Hepatocyte (in vitro differentiated cells): ENCODE measurements around the gene XPNPEP2.

Source experiments
- EZH2 ChIP-seq: fragments of 200-600 bp; sonication (generic); IDR thresholded peaks from 2 replicates; pipeline ENCODE4 v1.6.1; 2016; ENCODE audit warnings: antibody characterized with exemption, mild to moderate bottlenecking, borderline replicate concordance
- TF ChIP-seq, protein P1 (sequence below): fragments of 200-600 bp; sonication (generic); IDR thresholded peaks from 2 replicates; pipeline ENCODE4 v1.5.1; 2016; ENCODE audit warnings: antibody characterized with exemption, mild to moderate bottlenecking; ENCODE audit not compliant: poor library complexity

DNA sequence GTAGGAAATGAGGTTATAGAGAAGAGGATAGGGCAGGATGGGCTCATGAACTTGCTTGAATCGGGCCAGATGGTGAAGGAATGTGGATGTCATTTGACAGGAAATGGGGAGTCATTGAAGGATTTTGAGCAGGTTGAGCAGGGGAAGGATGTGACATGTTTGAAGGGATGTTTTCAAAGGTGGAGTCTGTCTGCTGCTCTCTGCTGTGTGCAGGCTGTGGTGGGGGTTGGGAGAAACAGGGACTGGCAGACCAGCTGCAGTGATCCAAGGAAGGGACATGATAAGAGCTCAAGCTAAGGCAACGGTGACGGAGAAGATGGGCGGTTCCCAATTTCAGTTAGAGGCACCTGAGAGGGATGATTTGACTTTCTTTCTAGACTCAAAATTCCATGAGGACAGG lies 14.0 kb upstream of the XPNPEP2 start:
- TF ChIP-seq, protein P1, sequence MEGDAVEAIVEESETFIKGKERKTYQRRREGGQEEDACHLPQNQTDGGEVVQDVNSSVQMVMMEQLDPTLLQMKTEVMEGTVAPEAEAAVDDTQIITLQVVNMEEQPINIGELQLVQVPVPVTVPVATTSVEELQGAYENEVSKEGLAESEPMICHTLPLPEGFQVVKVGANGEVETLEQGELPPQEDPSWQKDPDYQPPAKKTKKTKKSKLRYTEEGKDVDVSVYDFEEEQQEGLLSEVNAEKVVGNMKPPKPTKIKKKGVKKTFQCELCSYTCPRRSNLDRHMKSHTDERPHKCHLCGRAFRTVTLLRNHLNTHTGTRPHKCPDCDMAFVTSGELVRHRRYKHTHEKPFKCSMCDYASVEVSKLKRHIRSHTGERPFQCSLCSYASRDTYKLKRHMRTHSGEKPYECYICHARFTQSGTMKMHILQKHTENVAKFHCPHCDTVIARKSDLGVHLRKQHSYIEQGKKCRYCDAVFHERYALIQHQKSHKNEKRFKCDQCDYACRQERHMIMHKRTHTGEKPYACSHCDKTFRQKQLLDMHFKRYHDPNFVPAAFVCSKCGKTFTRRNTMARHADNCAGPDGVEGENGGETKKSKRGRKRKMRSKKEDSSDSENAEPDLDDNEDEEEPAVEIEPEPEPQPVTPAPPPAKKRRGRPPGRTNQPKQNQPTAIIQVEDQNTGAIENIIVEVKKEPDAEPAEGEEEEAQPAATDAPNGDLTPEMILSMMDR = no peak
- TF ChIP-seq EZH2 = no peak
